ENCODE results near the gene TBCCD1. TPM values are rescaled to one million over a fixed set of nuclear protein-coding genes. Genes with fewer than 3 reads are reported as not detected.
"Not testable (repeated sequence)": the region's sequence is repeated elsewhere in the genome, so short reads cannot be mapped to it uniquely, and the experiment has no call there.

Gene TBCCD1
- total RNA-seq, 2 experiments from 2014 or later: 14.3 to 14.6 TPM

DNA sequence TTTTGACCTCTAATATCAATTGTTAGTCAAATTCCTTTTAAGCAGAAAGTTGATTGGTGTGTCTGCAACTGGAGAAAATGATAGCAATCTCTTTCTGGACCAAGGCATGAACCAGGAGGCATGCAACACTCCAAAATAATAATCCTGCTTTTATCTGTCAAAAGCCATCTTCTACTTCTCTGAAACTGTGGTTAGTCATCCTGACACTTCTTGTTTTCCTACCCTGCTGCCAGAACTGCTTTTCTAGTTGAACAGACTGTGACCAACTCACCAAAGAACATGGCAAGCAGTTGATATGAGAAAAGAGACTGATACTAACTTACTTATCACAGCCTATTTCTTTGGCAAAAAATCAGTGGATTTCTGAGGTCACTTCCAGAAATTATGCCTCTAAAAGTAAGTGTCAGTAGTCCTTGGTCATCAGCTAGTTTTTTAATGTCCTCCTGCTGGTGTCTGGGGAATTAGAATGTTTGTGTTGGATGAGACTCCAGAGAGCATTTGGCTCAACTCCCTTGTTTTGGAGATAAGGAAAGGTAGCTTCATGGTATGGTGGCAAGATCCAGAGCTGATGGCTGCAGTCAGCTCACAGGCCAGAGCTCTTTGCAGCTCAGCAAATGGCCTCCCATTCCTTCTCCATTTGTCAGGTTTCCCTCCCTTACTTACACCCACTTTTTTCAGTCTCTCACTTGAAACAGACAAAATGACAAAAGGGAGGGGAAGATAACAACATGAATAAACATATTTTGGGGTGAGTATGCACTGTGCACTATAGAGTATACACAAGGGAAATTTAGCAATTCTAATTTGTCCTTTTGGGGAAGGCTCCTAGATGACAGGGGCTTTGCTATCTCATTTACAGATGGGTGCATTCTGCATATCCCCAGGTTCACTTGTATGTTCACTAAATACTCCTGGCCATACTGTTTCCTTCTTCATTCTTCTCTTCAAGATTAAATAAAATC lies 30.0 kb downstream of the TBCCD1 start:
- H3K4me1 Mint-ChIP-seq: peaks cover 41% of the 10 kb centered on the region
- H3K36me3 Mint-ChIP-seq (ENCODE audit: low read depth): no peaks in the 10 kb centered on the region
- CTCF ChIA-PET: interaction anchor here (0.7 to 1.6 kb wide), 6 partner anchors 11 to 295 kb away, joined by 3 to 7 read pairs (median 4); no protein-coding TSS in a partner anchor
- no peaks in the 10 kb centered on the region for H3K9me3 Mint-ChIP-seq
- POLR2A ChIA-PET: no interaction called here
- no peak overlapping the region for H3K4me3 Mint-ChIP-seq
- no peak for DNase-seq
- H3K27ac Mint-ChIP-seq: no peak overlapping the region
- no peaks in the 10 kb centered on the region for H3K27me3 Mint-ChIP-seq

GRCh38 chr3:186534113-186534669 lies 32.9 kb downstream of the TBCCD1 start:
- Mint-ChIP-seq H3K9me3 (peaks cover 2% of the 10 kb centered on the region), H3K4me3 (no peak overlapping the region), H3K4me1 (peaks cover 35% of the 10 kb centered on the region), H3K27me3 (no peaks in the 10 kb centered on the region), H3K36me3 (ENCODE audit: low read depth) (peaks cover 4% of the 10 kb centered on the region), H3K27ac (peak overlapping the region; percentile 0)
- POLR2A ChIA-PET: interaction anchor here (0.7 kb wide), 1 partner anchor 30 kb away, joined by 4 read pairs; no protein-coding TSS in a partner anchor
- DNase-seq: peak; percentile 51
- CTCF ChIA-PET: interaction anchor here (0.7 to 2.5 kb wide), 7 partner anchors 15 to 591 kb away, joined by 3 to 7 read pairs (median 3); no protein-coding TSS in a partner anchor

GRCh38 chr3:186532598-186533072 lies 34.5 kb downstream of the TBCCD1 start:
- ChIA-PET POLR2A (no interaction called here), CTCF (interaction anchor here (0.7 to 1.1 kb wide), 2 partner anchors 9 to 11 kb away, joined by 3 to 7 read pairs; no protein-coding TSS in a partner anchor)
- Mint-ChIP-seq H3K4me1 (peaks cover 41% of the 10 kb centered on the region), H3K36me3 (ENCODE audit: low read depth) (peaks cover 4% of the 10 kb centered on the region), H3K4me3 (no peak overlapping the region), H3K27ac (no peak overlapping the region), H3K9me3 (peaks cover 2% of the 10 kb centered on the region), H3K27me3 (no peaks in the 10 kb centered on the region)
- DNase-seq: no peak

GRCh38 chr3:186531694-186532093 lies 35.4 kb downstream of the TBCCD1 start:
- DNase-seq; H3K4me3 Mint-ChIP-seq; H3K27me3 Mint-ChIP-seq; CTCF ChIA-PET; H3K27ac Mint-ChIP-seq; H3K9me3 Mint-ChIP-seq; H3K36me3 Mint-ChIP-seq (ENCODE audit: low read depth); POLR2A ChIA-PET: not testable (repeated sequence)
- peaks cover 38% of the 10 kb centered on the region for H3K4me1 Mint-ChIP-seq

DNA sequence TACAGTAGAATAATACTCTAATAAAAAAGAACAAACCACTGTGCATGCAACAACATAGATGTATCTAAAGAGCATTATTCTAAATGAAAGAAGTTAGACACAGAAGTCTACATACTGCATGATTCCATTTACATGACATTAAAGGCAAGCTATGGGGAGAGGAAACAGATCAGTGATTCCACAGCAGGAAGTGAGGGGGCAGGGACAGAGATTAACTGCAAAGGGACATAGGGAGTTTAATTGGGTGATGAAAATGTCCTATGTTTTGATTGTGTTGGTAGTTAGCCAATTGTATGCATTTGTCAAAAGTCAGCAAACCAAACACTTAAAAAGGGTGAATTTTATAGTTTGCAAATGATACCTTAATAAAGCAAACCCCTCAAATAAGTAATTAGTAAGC lies 36.7 kb downstream of the TBCCD1 start:
- POLR2A ChIA-PET: no interaction called here

DNA sequence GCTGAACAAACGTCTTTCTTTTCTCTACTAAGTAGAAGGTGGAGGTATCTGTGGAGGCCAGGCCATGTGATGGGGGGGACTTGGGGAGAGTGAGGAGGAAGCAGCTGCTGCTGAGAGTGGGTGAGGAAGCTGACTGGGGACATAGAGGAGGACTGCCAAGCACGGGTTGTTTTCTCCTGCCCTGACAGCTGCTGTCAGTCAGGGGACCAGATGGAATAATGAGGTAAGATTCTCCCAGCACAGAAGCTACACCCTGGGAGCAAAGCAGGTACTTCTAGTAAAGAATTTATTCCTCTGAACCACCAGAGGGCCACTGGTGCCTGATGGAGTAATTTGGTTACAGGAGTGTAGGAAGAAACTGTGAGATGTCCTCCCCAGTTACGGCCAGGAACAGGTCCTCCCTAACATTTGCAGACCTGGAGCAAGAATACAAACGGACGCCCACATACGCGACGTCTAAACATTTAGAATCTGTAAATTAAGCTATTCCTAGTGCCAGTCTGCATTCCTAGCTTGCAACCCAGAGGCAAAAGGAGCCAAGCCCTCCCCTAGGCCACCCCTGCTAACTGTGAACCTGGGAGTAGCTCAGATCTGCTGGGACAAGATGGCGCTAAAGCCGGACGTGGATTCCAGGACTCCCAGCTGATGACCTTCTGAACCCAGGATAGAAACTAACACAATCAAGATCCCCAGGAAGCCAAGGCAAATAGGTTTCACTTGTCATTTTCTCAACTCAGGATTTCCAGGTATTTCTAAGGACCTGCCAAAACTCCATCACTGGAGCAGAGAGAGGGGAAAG lies 37.7 kb downstream of the TBCCD1 start:
- H3K27ac Mint-ChIP-seq: no peak overlapping the region

More for the DNA sequence above, 36.7 kb downstream of the TBCCD1 start:
- CTCF ChIA-PET: interaction anchor here (0.6 kb wide), 1 partner anchor 11 kb away, joined by 3 read pairs; no protein-coding TSS in a partner anchor
- H3K36me3 Mint-ChIP-seq (ENCODE audit: low read depth): peaks cover 4% of the 10 kb centered on the region
- H3K4me3 Mint-ChIP-seq: no peak overlapping the region
- no peaks in the 10 kb centered on the region for H3K27me3 Mint-ChIP-seq
- peaks cover 2% of the 10 kb centered on the region for H3K9me3 Mint-ChIP-seq
- DNase-seq: no peak
- no peak overlapping the region for H3K27ac Mint-ChIP-seq
- H3K4me1 Mint-ChIP-seq: peaks cover 32% of the 10 kb centered on the region

GRCh38 chr3:186526256-186526606 lies 40.9 kb downstream of the TBCCD1 start:
- H3K4me1 Mint-ChIP-seq: peaks cover 21% of the 10 kb centered on the region
- ChIA-PET POLR2A (no interaction called here), CTCF (interaction anchor here (0.6 to 2.1 kb wide), 6 partner anchors 10 to 32 kb away, joined by 3 to 7 read pairs (median 5); no protein-coding TSS in a partner anchor)
- no peak for DNase-seq
- no peaks in the 10 kb centered on the region for H3K36me3 Mint-ChIP-seq (ENCODE audit: low read depth)
- H3K27me3 Mint-ChIP-seq: no peaks in the 10 kb centered on the region
- H3K4me3 Mint-ChIP-seq: no peak overlapping the region
- no peaks in the 10 kb centered on the region for H3K9me3 Mint-ChIP-seq
- no peak overlapping the region for H3K27ac Mint-ChIP-seq

More for the DNA sequence above, 37.7 kb downstream of the TBCCD1 start:
- H3K36me3 Mint-ChIP-seq (ENCODE audit: low read depth): peaks cover 4% of the 10 kb centered on the region
- ChIA-PET CTCF (interaction anchor here (0.6 to 2.0 kb wide), 5 partner anchors 10 to 610 kb away, joined by 3 to 12 read pairs (median 3); partner anchors contain the start of gene RPL39L), POLR2A (no interaction called here)
- peaks cover 23% of the 10 kb centered on the region for H3K4me1 Mint-ChIP-seq
- H3K27me3 Mint-ChIP-seq: no peaks in the 10 kb centered on the region
- peaks cover 2% of the 10 kb centered on the region for H3K9me3 Mint-ChIP-seq
- H3K4me3 Mint-ChIP-seq: no peak overlapping the region
- no peak for DNase-seq

DNA sequence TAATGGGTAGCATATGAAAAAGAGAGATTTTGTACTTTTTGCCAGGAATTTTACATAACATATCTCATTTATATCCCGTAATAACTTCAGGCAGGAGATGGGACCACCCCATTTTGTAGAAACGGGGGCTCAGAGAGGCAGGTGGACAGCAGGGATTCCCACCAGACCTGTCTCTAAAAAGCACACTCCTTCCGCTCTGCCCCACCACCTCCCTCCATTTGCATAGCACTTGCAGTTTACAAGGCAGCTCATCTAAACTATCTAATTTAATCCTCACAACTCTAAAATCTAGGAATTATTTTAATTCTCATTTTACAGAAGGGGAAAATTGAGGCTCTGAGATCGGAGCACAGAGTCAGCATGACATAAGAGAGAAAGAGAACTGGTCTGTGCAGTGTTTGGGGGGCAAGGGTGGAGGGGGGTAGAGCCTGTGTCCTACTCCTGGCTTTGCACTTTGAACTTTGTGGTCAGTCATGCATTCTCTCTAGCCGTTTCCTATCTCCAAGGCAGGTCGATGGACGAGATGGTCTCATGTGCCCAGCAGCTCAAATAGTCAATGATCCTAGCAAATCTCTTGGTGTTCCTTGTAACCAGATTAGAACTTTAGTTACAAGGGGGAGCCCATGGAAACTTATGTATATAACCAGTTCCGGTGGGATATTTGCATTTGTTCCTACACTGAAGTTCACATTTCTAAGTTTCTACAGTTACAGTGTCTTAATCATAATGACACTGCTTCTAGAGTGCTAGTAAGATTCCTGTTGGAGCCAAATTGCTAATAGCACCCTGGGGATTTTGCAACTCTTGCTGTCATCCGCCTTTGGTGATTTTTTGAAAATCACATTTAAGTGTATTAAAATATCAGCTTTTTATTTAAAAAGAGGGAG lies 41.5 kb downstream of the TBCCD1 start:
- Mint-ChIP-seq H3K9me3 (no peaks in the 10 kb centered on the region), H3K4me3 (no peak overlapping the region), H3K4me1 (peaks cover 26% of the 10 kb centered on the region), H3K27ac (no peak overlapping the region), H3K27me3 (no peaks in the 10 kb centered on the region), H3K36me3 (ENCODE audit: low read depth) (no peaks in the 10 kb centered on the region)
- DNase-seq: no peak
- POLR2A ChIA-PET: no interaction called here
- CTCF ChIA-PET: interaction anchor here (0.6 to 2.1 kb wide), 7 partner anchors 9 to 266 kb away, joined by 3 to 7 read pairs (median 4); no protein-coding TSS in a partner anchor

GRCh38 chr3:186524616-186525015 lies 42.5 kb downstream of the TBCCD1 start:
- no peaks in the 10 kb centered on the region for H3K27me3 Mint-ChIP-seq
- peaks cover 28% of the 10 kb centered on the region for H3K4me1 Mint-ChIP-seq
- ChIA-PET POLR2A (no interaction called here), CTCF (interaction anchor here (0.6 to 1.5 kb wide), 2 partner anchors 16 to 265 kb away, joined by 3 to 4 read pairs; no protein-coding TSS in a partner anchor)
- no peak overlapping the region for H3K4me3 Mint-ChIP-seq
- no peak overlapping the region for H3K27ac Mint-ChIP-seq
- no peak for DNase-seq
- H3K9me3 Mint-ChIP-seq: no peaks in the 10 kb centered on the region
- no peaks in the 10 kb centered on the region for H3K36me3 Mint-ChIP-seq (ENCODE audit: low read depth)

GRCh38 chr3:186523434-186523833 lies 43.7 kb downstream of the TBCCD1 start:
- ChIA-PET POLR2A (no interaction called here), CTCF (interaction anchor here (1.5 kb wide), 1 partner anchor 17 kb away, joined by 4 read pairs; no protein-coding TSS in a partner anchor)
- Mint-ChIP-seq H3K4me3 (no peak overlapping the region), H3K27ac (no peak overlapping the region), H3K36me3 (ENCODE audit: low read depth) (no peaks in the 10 kb centered on the region), H3K4me1 (peaks cover 34% of the 10 kb centered on the region), H3K9me3 (no peaks in the 10 kb centered on the region), H3K27me3 (no peaks in the 10 kb centered on the region)
- DNase-seq: no peak

DNA sequence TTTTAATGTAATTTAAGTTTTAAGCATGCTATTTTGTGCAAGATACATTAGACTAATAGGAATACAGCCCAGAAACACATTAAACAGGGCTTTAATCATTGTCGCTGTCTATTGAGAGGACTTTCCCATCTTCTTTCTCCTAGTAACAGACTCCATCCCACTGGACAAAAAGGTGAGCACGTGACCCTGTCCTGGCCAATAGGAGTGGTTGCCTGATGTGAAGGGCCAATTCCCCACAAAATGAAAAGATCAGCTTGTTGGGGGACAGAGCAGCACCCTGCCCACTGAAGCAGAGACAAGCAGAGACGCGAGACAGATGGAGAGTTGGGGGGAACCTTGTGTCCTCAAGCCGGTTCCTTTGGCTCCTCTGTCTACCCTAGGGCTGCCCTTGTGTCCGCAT lies 44.1 kb downstream of the TBCCD1 start:
- Mint-ChIP-seq H3K27me3 (no peaks in the 10 kb centered on the region), H3K9me3 (no peaks in the 10 kb centered on the region), H3K36me3 (ENCODE audit: low read depth) (no peaks in the 10 kb centered on the region), H3K4me3 (no peak overlapping the region), H3K4me1 (peaks cover 37% of the 10 kb centered on the region), H3K27ac (no peak overlapping the region)
- ChIA-PET POLR2A (no interaction called here), CTCF (interaction anchor here (1.5 kb wide), 1 partner anchor 17 kb away, joined by 4 read pairs; no protein-coding TSS in a partner anchor)
- DNase-seq: no peak
